Sigmoid colon (tissue), 7 donors: ENCODE measurements around the gene PEAK1. TPM values are rescaled to one million over a fixed set of nuclear protein-coding genes. Genes with fewer than 3 reads are reported as not detected.

Source experiments
- DNase-seq: peaks from one replicate; pipeline ENCODE4 v3.0.0-alpha.2; 2019
- H3K27ac ChIP-seq, 4 donors: fragments of 200-600 bp; sonication (generic); one replicate each; pipeline ENCODE4 v1.5.1; 2016 to 2019; ENCODE audit warnings: mild to moderate bottlenecking in 1 of 4
- H3K27me3 ChIP-seq, 3 donors: fragments of 200-600 bp; sonication (generic); one replicate each; pipeline ENCODE4 v1.5.1; 2019; ENCODE audit warnings: mild to moderate bottlenecking in 1 of 3
- H3K36me3 ChIP-seq, 4 donors: fragments of 200-600 bp; sonication (generic); one replicate each; pipeline ENCODE4 v1.5.1; 2016 to 2019
- H3K4me1 ChIP-seq, 4 donors: fragments of 200-600 bp; sonication (generic); one replicate each; pipeline ENCODE4 v1.5.1; 2017 to 2019
- H3K4me3 ChIP-seq, 4 donors: fragments of 200-600 bp; sonication (generic); one replicate each; pipeline ENCODE4 v1.5.1; 2017 to 2019; ENCODE audit warnings: mild to moderate bottlenecking in 2 of 4, moderate library complexity in 1 of 4
- H3K9me3 ChIP-seq, 4 donors: fragments of 200-600 bp in 3 of 4; sonication (generic) in 3 of 4; one replicate each; pipeline versions ENCODE4 v1.5.1 to v1.6.1; 2013 to 2019
- EP300 ChIP-seq, 4 donors: sonication (generic); formaldehyde crosslinking; IDR thresholded peaks; one replicate each; pipeline ENCODE4 v1.6.1; 2017; ENCODE audit warnings: antibody characterized with exemption in 4 of 4
- POLR2A ChIP-seq, 2 donors: fragments of 450-650 bp; IDR thresholded peaks; one replicate each; pipeline ENCODE4 v1.6.1; 2016; ENCODE audit warnings: antibody characterized with exemption in 2 of 2, mild to moderate bottlenecking in 2 of 2, moderate library complexity in 2 of 2
- POLR2AphosphoS5 ChIP-seq, 4 donors: sonication (generic); formaldehyde crosslinking; IDR thresholded peaks; one replicate each; pipeline ENCODE4 v1.6.1; 2017; ENCODE audit warnings: antibody characterized with exemption in 4 of 4
- WGBS, 2 donors: extraction: QIAGEN DNeasy Blood & Tissue Kit; methylation state at CpG; one replicate each; pipeline ENCODE4 v1.1.7; 2013; 5-methylcytosine and 5-hydroxymethylcytosine counted together
- intact Hi-C: fragments of 100-400 bp; cut with DNase I; formaldehyde crosslinking; loops from one replicate; pipeline ENCODE4 v1.15.1; 2023
- polyA plus RNA-seq, 3 donors: library from polyadenylated mRNA; stranded (reverse); fragments of 200-250 nt; gene quantifications; one replicate each; pipeline ENCODE4 v1.2.3, GENCODE V29; 2013
- total RNA-seq, 4 donors: library from RNA; depleted of rRNA; stranded (reverse); fragments of >200 nt; gene quantifications; one replicate each; pipeline ENCODE4 v1.1.0, GENCODE V29; 2016
- TF ChIP-seq, protein P1 (sequence below), 4 experiments: fragments of 450-650 bp in 3 of 4; fragments of 200-600 bp in 1 of 4; IDR thresholded peaks; one replicate each; pipeline ENCODE4 v1.5.1; 2016 to 2019; ENCODE audit warnings: antibody characterized with exemption in 4 of 4, mild to moderate bottlenecking in 3 of 4, moderate library complexity in 2 of 4
- donor health status: healthy with polysubstance abuse.
- donor health status: Bipolar disorder and iron deficiency.
- donor health status: healthy.

Gene PEAK1
- total and polyA plus RNA-seq, 7 donors = 3.5 to 59.8 (median 29.3) TPM

DNA sequence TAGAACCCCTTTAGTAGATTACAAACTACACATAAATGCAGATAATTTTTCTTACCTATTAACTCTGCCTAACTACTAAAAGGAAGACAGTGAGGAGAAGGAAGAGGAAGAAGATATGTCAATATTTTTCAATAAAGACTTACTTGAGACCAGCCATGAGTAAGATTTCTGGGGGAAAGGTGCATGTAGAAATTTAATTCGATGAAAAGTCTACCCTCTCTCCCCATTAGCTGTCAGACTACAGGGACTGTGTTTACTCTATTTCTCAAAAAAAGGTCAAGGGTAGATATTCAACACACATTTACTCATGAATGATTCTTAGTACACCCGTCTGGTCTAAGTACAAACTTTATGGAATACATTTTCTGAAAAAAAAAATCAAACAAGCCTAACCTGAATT, 355.8 kb downstream of the PEAK1 start:
- Histone ChIP-seq H3K27ac (no peak overlapping the region), H3K36me3 (no peaks in the 10 kb centered on the region), H3K27me3 (no peaks in the 10 kb centered on the region), H3K4me1 (peaks cover 0 to 72% (median 53%) of the 10 kb centered on the region in 4 donors), H3K9me3 (no peaks in the 10 kb centered on the region), H3K4me3 (no peak overlapping the region)
- TF ChIP-seq POLR2A (IDR thresholded peaks at IDR 0.05) = no peak
- TF ChIP-seq POLR2AphosphoS5 (IDR thresholded peaks at IDR 0.05) = no peak
- TF ChIP-seq EP300 (IDR thresholded peaks at IDR 0.05) = no peak
- TF ChIP-seq, protein P1, sequence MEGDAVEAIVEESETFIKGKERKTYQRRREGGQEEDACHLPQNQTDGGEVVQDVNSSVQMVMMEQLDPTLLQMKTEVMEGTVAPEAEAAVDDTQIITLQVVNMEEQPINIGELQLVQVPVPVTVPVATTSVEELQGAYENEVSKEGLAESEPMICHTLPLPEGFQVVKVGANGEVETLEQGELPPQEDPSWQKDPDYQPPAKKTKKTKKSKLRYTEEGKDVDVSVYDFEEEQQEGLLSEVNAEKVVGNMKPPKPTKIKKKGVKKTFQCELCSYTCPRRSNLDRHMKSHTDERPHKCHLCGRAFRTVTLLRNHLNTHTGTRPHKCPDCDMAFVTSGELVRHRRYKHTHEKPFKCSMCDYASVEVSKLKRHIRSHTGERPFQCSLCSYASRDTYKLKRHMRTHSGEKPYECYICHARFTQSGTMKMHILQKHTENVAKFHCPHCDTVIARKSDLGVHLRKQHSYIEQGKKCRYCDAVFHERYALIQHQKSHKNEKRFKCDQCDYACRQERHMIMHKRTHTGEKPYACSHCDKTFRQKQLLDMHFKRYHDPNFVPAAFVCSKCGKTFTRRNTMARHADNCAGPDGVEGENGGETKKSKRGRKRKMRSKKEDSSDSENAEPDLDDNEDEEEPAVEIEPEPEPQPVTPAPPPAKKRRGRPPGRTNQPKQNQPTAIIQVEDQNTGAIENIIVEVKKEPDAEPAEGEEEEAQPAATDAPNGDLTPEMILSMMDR (IDR thresholded peaks at IDR 0.05) = no peak
- DNase-seq = no peak
- 31 to 79% methylated on average over 2 of the region's 2 CpGs for WGBS, 2 donors
- intact Hi-C loops = loop anchor here (10.0 kb wide), 1 partner anchor 159 kb away; the partner anchor contains the start of gene SCAPER

- Histone ChIP-seq H3K36me3 (no peaks in the 10 kb centered on the region), H3K27me3 (no peaks in the 10 kb centered on the region), H3K9me3 (no peaks in the 10 kb centered on the region), H3K27ac (no peak overlapping the region), H3K4me1 (peaks cover 0 to 72% (median 54%) of the 10 kb centered on the region in 4 donors), H3K4me3 (no peak overlapping the region)
- intact Hi-C loops = loop anchor here (10.0 kb wide), 1 partner anchor 158 kb away; the partner anchor contains the start of gene SCAPER
- TF ChIP-seq EP300 (IDR thresholded peaks at IDR 0.05) (no peak), POLR2A (IDR thresholded peaks at IDR 0.05) (no peak), POLR2AphosphoS5 (IDR thresholded peaks at IDR 0.05) (no peak)
- TF ChIP-seq, protein P1 (IDR thresholded peaks at IDR 0.05) = no peak
- no peak for DNase-seq
These were observed 356.7 kb downstream of the PEAK1 start for GRCh38 chr15:77063249-77063648.

- no peaks in the 10 kb centered on the region for H3K36me3 ChIP-seq
- peak overlapping the region; percentile 30 to 63 (median 46) for H3K27ac ChIP-seq
- intact Hi-C loops = loop anchor here (10.0 kb wide), 1 partner anchor 156 kb away; the partner anchor contains the start of gene SCAPER
- H3K27me3 ChIP-seq = no peaks in the 10 kb centered on the region
- H3K9me3 ChIP-seq = no peaks in the 10 kb centered on the region
- no peak for DNase-seq
- no peak overlapping the region for H3K4me3 ChIP-seq
- peaks cover 0 to 70% (median 51%) of the 10 kb centered on the region in 4 donors for H3K4me1 ChIP-seq
- no peak for TF ChIP-seq POLR2A (IDR thresholded peaks at IDR 0.05)
- TF ChIP-seq, protein P1 (IDR thresholded peaks at IDR 0.05) = no peak
- TF ChIP-seq POLR2AphosphoS5 (IDR thresholded peaks at IDR 0.05) = no peak
- no peak for TF ChIP-seq EP300 (IDR thresholded peaks at IDR 0.05)
These were observed 359.4 kb downstream of the PEAK1 start for GRCh38 chr15:77060546-77060945.

GRCh38 chr15:77059786-77060361, 360.0 kb downstream of the PEAK1 start:
- 23 to 38% methylated on average over 2 of the region's 2 CpGs for whole genome bisulfite sequencing, 2 donors
- intact Hi-C loops = loop anchor here (10.0 kb wide), 1 partner anchor 155 kb away; the partner anchor contains the start of gene SCAPER
- Histone ChIP-seq H3K36me3 (no peaks in the 10 kb centered on the region), H3K9me3 (no peaks in the 10 kb centered on the region), H3K4me3 (no peak overlapping the region), H3K27ac (peak overlapping the region in 1 of 4 donors; percentile 63), H3K27me3 (no peaks in the 10 kb centered on the region), H3K4me1 (peaks cover 0 to 73% (median 53%) of the 10 kb centered on the region in 4 donors)
- DNase-seq = no peak
- no peak for TF ChIP-seq POLR2A (IDR thresholded peaks at IDR 0.05)
- no peak for TF ChIP-seq EP300 (IDR thresholded peaks at IDR 0.05)
- TF ChIP-seq, protein P1 (IDR thresholded peaks at IDR 0.05) = no peak
- TF ChIP-seq POLR2AphosphoS5 (IDR thresholded peaks at IDR 0.05) = no peak
